HFF-Myc (cell line): ENCODE data around the gene LSM6.

Experiments
- DNase-seq: peaks from one replicate; pipeline ENCODE4 v3.0.0-alpha.2; 2011; ENCODE audit warnings: low read depth; ENCODE audit errors: extremely low read depth
- H3K4me3 ChIP-seq: replicated peaks from 2 replicates; pipeline ENCODE4 v1.5.1; 2011; ENCODE audit warnings: low read depth, mild to moderate bottlenecking, control low read depth, low read length
- CTCF ChIP-seq: IDR thresholded peaks from 2 replicates; pipeline ENCODE4 v1.5.1; 2012; ENCODE audit warnings: mild to moderate bottlenecking, low read depth, low read length, control low read depth; ENCODE audit errors: missing control alignments

Gene LSM6

GRCh38 chr4:146182443-146182842, 6.9 kb downstream of the LSM6 start:
- DNase-seq = no peak
- no peak overlapping the region for H3K4me3 ChIP-seq
- TF ChIP-seq CTCF = no peak

- no peak overlapping the region for H3K4me3 ChIP-seq
- no peak for TF ChIP-seq CTCF
- no peak for DNase-seq
Measured at GRCh38 chr4:146183209-146183608, 7.7 kb downstream of the LSM6 start.

- no peak for DNase-seq
- H3K4me3 ChIP-seq = no peak overlapping the region
- no peak for TF ChIP-seq CTCF
Measured at GRCh38 chr4:146186041-146186440, 10.5 kb downstream of the LSM6 start.

GRCh38 chr4:146186596-146186995, 11.1 kb downstream of the LSM6 start:
- no peak for TF ChIP-seq CTCF
- DNase-seq = no peak
- no peak overlapping the region for H3K4me3 ChIP-seq

- no peak for DNase-seq
- TF ChIP-seq CTCF = no peak
- no peak overlapping the region for H3K4me3 ChIP-seq
Measured at GRCh38 chr4:146190456-146190855, 14.9 kb downstream of the LSM6 start.

GRCh38 chr4:146191766-146192458, 16.4 kb downstream of the LSM6 start:
- no peak for DNase-seq
- no peak for TF ChIP-seq CTCF
- H3K4me3 ChIP-seq = no peak overlapping the region

GRCh38 chr4:146193628-146194027, 18.1 kb downstream of the LSM6 start:
- TF ChIP-seq CTCF = no peak
- no peak for DNase-seq
- no peak overlapping the region for H3K4me3 ChIP-seq
